Stimulated activated naive B cell treated with anti-CD40 and anti-IgM and Interleukin-4, amounts not matched to agents 10 μg/mL and 1 μg/mL and 100 μg/mL, for 72 hours (primary cell): Measurements from ENCODE around the gene MACROD1.

Experiments
- ATAC-seq, 2 donors: fragments of 150-1000 bp; cut with Tn5 transposase; replicated peaks; 2 replicates each; pipeline ENCODE4 v1.10.0; 2021; ENCODE audit warnings: moderate library complexity in 1 of 2
- DNase-seq: peaks from one replicate; pipeline ENCODE4 v3.0.0; 2021
- H3K27ac Mint-ChIP-seq: one replicate; pipeline ENCODE4 v1.8.0; 2022; ENCODE audit warnings: mild to moderate bottlenecking, mixed read lengths
- H3K27me3 Mint-ChIP-seq, 2 donors: one replicate each; pipeline ENCODE4 v1.8.0; 2022; ENCODE audit warnings: mixed read lengths in 2 of 2
- H3K36me3 Mint-ChIP-seq, 2 donors: one replicate each; pipeline ENCODE4 v1.8.0; 2022; ENCODE audit warnings: mixed read lengths in 2 of 2, mild to moderate bottlenecking in 1 of 2
- H3K4me1 Mint-ChIP-seq, 2 donors: one replicate each; pipeline ENCODE4 v1.8.0; 2022; ENCODE audit warnings: mixed read lengths in 2 of 2, mild to moderate bottlenecking in 1 of 2
- H3K4me3 Mint-ChIP-seq, 2 donors: one replicate each; pipeline ENCODE4 v1.8.0; 2022; ENCODE audit warnings: mild to moderate bottlenecking in 2 of 2, mixed read lengths in 2 of 2, moderate library complexity in 1 of 2
- H3K9me3 Mint-ChIP-seq, 2 donors: one replicate each; pipeline ENCODE4 v1.8.0; 2022; ENCODE audit warnings: mixed read lengths in 2 of 2, mild to moderate bottlenecking in 1 of 2

The MACROD1 gene

GRCh38 chr11:64122411-64123410 is 43.2 kb downstream of the MACROD1 start:
- Mint-ChIP-seq H3K4me1 (peaks cover 7 to 8% of the 10 kb centered on the region in 2 donors), H3K27me3 (no peaks in the 10 kb centered on the region), H3K4me3 (no peak overlapping the region), H3K9me3 (no peaks in the 10 kb centered on the region), H3K36me3 (no peaks in the 10 kb centered on the region), H3K27ac (no peak overlapping the region)
- no peak for ATAC-seq
- no peak for DNase-seq

- no peaks in the 10 kb centered on the region for H3K27me3 Mint-ChIP-seq
- H3K4me1 Mint-ChIP-seq: peaks cover 7 to 8% of the 10 kb centered on the region in 2 donors
- H3K9me3 Mint-ChIP-seq: no peaks in the 10 kb centered on the region
- DNase-seq: no peak
- no peak overlapping the region for H3K27ac Mint-ChIP-seq
- no peak overlapping the region for H3K4me3 Mint-ChIP-seq
- H3K36me3 Mint-ChIP-seq: peaks cover 0 to 2% of the 10 kb centered on the region in 2 donors
- ATAC-seq: no peak
These were observed 44.1 kb downstream of the MACROD1 start for GRCh38 chr11:64121663-64122410.

- no peaks in the 10 kb centered on the region for H3K27me3 Mint-ChIP-seq
- H3K27ac Mint-ChIP-seq: no peak overlapping the region
- DNase-seq: no peak
These were observed 44.9 kb downstream of the MACROD1 start for GRCh38 chr11:64120951-64121569.

GRCh38 chr11:64119700-64120099 is 46.2 kb downstream of the MACROD1 start:
- Mint-ChIP-seq H3K27me3 (no peaks in the 10 kb centered on the region), H3K4me3 (no peak overlapping the region), H3K36me3 (peaks cover 2 to 3% of the 10 kb centered on the region in 2 donors), H3K4me1 (no peaks in the 10 kb centered on the region), H3K9me3 (no peaks in the 10 kb centered on the region), H3K27ac (no peak overlapping the region)
- no peak for ATAC-seq
- no peak for DNase-seq

More at GRCh38 chr11:64120951-64121569, 44.9 kb downstream of the MACROD1 start:
- Mint-ChIP-seq H3K4me3 (no peak overlapping the region), H3K9me3 (no peaks in the 10 kb centered on the region), H3K36me3 (peaks cover 0 to 2% of the 10 kb centered on the region in 2 donors), H3K4me1 (peaks cover 6 to 8% of the 10 kb centered on the region in 2 donors)
- no peak for ATAC-seq

GRCh38 chr11:64118876-64119665 is 46.8 kb downstream of the MACROD1 start:
- DNase-seq (no peak), ATAC-seq (no peak)
- Mint-ChIP-seq H3K27me3 (no peaks in the 10 kb centered on the region), H3K4me1 (no peaks in the 10 kb centered on the region), H3K9me3 (no peaks in the 10 kb centered on the region), H3K4me3 (no peak overlapping the region), H3K36me3 (peaks cover 2 to 3% of the 10 kb centered on the region in 2 donors), H3K27ac (no peak overlapping the region)

GRCh38 chr11:64117763-64118459 is 48.0 kb downstream of the MACROD1 start:
- Mint-ChIP-seq H3K36me3 (peaks cover 2 to 3% of the 10 kb centered on the region in 2 donors), H3K9me3 (no peaks in the 10 kb centered on the region), H3K4me1 (no peaks in the 10 kb centered on the region), H3K27ac (no peak overlapping the region), H3K4me3 (no peak overlapping the region), H3K27me3 (no peaks in the 10 kb centered on the region)
- ATAC-seq (no peak), DNase-seq (no peak)

- H3K4me1 Mint-ChIP-seq: no peaks in the 10 kb centered on the region
- DNase-seq (no peak), ATAC-seq (no peak)
- no peaks in the 10 kb centered on the region for H3K9me3 Mint-ChIP-seq
- no peak overlapping the region for H3K27ac Mint-ChIP-seq
- no peaks in the 10 kb centered on the region for H3K27me3 Mint-ChIP-seq
- H3K36me3 Mint-ChIP-seq: peaks cover 2 to 3% of the 10 kb centered on the region in 2 donors
- no peak overlapping the region for H3K4me3 Mint-ChIP-seq
These were observed 50.1 kb downstream of the MACROD1 start for GRCh38 chr11:64115531-64116522.

GRCh38 chr11:64114231-64114630 is 51.7 kb downstream of the MACROD1 start:
- ATAC-seq (no peak), DNase-seq (no peak)
- peaks cover 2 to 3% of the 10 kb centered on the region in 2 donors for H3K36me3 Mint-ChIP-seq
- no peak overlapping the region for H3K27ac Mint-ChIP-seq
- no peaks in the 10 kb centered on the region for H3K9me3 Mint-ChIP-seq
- no peaks in the 10 kb centered on the region for H3K4me1 Mint-ChIP-seq
- no peaks in the 10 kb centered on the region for H3K27me3 Mint-ChIP-seq
- no peak overlapping the region for H3K4me3 Mint-ChIP-seq

GRCh38 chr11:64113462-64113780 is 52.5 kb downstream of the MACROD1 start:
- no peak for ATAC-seq
- no peak overlapping the region for H3K27ac Mint-ChIP-seq
- no peaks in the 10 kb centered on the region for H3K9me3 Mint-ChIP-seq
- DNase-seq: no peak
- no peak overlapping the region for H3K4me3 Mint-ChIP-seq
- no peaks in the 10 kb centered on the region for H3K4me1 Mint-ChIP-seq
- H3K27me3 Mint-ChIP-seq: no peaks in the 10 kb centered on the region
- H3K36me3 Mint-ChIP-seq: peaks cover 2 to 3% of the 10 kb centered on the region in 2 donors

- no peaks in the 10 kb centered on the region for H3K9me3 Mint-ChIP-seq
- ATAC-seq: no peak
- DNase-seq: no peak
- no peak overlapping the region for H3K27ac Mint-ChIP-seq
- no peak overlapping the region for H3K4me3 Mint-ChIP-seq
- H3K36me3 Mint-ChIP-seq: peaks cover 2 to 3% of the 10 kb centered on the region in 2 donors
- H3K4me1 Mint-ChIP-seq: no peaks in the 10 kb centered on the region
- no peaks in the 10 kb centered on the region for H3K27me3 Mint-ChIP-seq
These were observed 53.0 kb downstream of the MACROD1 start for GRCh38 chr11:64112771-64113461.

- Mint-ChIP-seq H3K27me3 (no peaks in the 10 kb centered on the region), H3K9me3 (no peaks in the 10 kb centered on the region), H3K4me1 (no peaks in the 10 kb centered on the region), H3K27ac (no peak overlapping the region), H3K36me3 (peaks cover 0 to 1% of the 10 kb centered on the region in 2 donors), H3K4me3 (no peak overlapping the region)
- ATAC-seq: no peak
- no peak for DNase-seq
These were observed 55.2 kb downstream of the MACROD1 start for GRCh38 chr11:64110465-64111375.
